ENCODE data around the gene PSMG3.

The PSMG3 gene

GRCh38 chr7:1538544-1539180 is 31.2 kb downstream of the PSMG3 start:
- TF ChIP-seq ZFX (IDR thresholded peaks at IDR 0.05), result no peak
- TF ChIP-seq CTCF (conservative IDR thresholded peaks at IDR 0.05), result no peak

GRCh38 chr7:1537535-1538412 is 32.1 kb downstream of the PSMG3 start:
- H3K27ac ChIP-seq, result peak overlapping the region; percentile 41
- no peak for TF ChIP-seq CTCF (conservative IDR thresholded peaks at IDR 0.05)
- TF ChIP-seq ZFX (IDR thresholded peaks at IDR 0.05), result no peak

More at GRCh38 chr7:1538544-1539180, 31.2 kb downstream of the PSMG3 start:
- H3K27ac ChIP-seq, result no peak overlapping the region

GRCh38 chr7:1536743-1537534 is 32.9 kb downstream of the PSMG3 start:
- TF ChIP-seq CTCF (conservative IDR thresholded peaks at IDR 0.05) (no peak), ZFX (IDR thresholded peaks at IDR 0.05) (no peak)
- H3K27ac ChIP-seq, result peak overlapping the region; percentile 41

- peak overlapping the region; percentile 41; the same call in 1 of the 2 replicates for H3K27ac ChIP-seq
- TF ChIP-seq CTCF (conservative IDR thresholded peaks at IDR 0.05) (no peak), ZFX (IDR thresholded peaks at IDR 0.05) (no peak)
Observed at GRCh38 chr7:1536455-1536742, 33.4 kb downstream of the PSMG3 start.

GRCh38 chr7:1535701-1536454 is 34.0 kb downstream of the PSMG3 start:
- H3K27ac ChIP-seq, result no peak overlapping the region
- TF ChIP-seq ZFX (IDR thresholded peaks at IDR 0.05), result no peak
- no peak for TF ChIP-seq CTCF (conservative IDR thresholded peaks at IDR 0.05)

- TF ChIP-seq CTCF (conservative IDR thresholded peaks at IDR 0.05) (no peak), ZFX (IDR thresholded peaks at IDR 0.05) (no peak)
- H3K27ac ChIP-seq, result no peak overlapping the region
Observed at GRCh38 chr7:1535100-1535458, 34.8 kb downstream of the PSMG3 start.
